GM19324 (cell line): ENCODE data around the gene NFATC4.
"Not testable (repeated sequence)": the region's sequence is repeated elsewhere in the genome, so short reads cannot be mapped to it uniquely, and the experiment has no call there.

Experiments used
- ATAC-seq: cut with Tn5 transposase; IDR thresholded peaks from one replicate; pipeline ENCODE4 v1.9.1; 2021; ENCODE audit warnings: mild to moderate bottlenecking, moderate library complexity; ENCODE audit not compliant: unreplicated experiment, low FRiP score

Gene NFATC4

GRCh38 chr14:24385524-24385923, 17.5 kb downstream of the NFATC4 start:
- ATAC-seq, result no peak

GRCh38 chr14:24387009-24387345, 19.0 kb downstream of the NFATC4 start:
- no peak for ATAC-seq

DNA sequence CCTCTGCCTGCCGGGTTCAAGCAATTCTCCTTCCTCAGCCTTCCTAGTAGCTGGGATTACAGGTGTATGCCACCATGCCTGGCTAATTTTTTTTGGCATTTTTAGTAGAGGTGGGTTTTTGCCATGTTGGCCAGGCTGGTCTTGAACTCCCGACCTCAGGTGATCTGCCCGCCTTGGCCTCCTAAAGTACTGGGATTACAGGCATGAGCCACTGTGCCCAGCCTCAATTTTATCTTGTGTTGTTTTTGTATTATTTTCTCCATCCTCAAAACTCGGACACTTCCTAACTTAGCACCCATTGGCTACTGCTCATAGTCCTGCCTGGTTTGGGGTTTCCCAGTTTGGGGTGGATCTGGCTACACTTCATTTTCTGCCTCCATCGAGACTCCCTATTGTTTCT, 19.6 kb downstream of the NFATC4 start:
- ATAC-seq, result not testable (repeated sequence)

GRCh38 chr14:24388474-24389179, 20.6 kb downstream of the NFATC4 start:
- no peak for ATAC-seq

GRCh38 chr14:24389226-24389848, 21.4 kb downstream of the NFATC4 start:
- ATAC-seq, result no peak

DNA sequence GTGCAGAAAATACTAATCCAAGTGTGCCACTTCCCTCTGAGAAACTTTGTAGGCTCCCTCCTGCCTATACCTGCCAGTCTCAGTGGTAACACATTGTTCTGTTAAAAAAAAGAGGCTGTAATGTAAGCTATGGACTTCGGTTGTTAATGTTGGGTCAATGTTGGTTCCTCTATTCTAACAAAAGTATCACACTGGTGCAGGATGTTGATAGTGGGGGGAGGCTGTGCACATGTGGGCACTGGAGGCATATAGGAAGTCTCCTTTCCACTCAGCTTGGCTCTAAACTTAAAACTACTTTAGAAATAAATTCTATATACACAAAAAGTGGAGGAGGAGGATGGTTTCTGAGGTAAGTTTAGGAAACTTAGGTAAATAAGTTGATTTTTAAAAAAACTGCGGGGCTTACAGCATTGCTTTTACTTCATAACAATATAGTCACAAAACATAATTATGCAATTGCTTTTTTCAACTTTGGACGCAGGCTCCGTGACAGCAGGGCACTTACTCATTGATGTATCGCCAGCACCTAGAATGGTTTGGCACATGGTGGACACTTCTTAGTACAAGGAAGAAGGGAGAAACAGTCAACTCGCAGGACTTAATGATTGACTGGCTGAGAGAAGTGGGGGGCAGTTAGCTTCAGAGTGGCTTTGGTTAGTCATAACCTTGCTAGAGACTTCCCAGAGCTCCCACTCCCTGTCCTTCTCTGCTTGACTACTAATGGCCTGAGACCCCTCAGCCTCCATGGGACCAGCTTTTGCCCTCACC, 22.9 kb downstream of the NFATC4 start:
- ATAC-seq, result no peak

- ATAC-seq, result no peak
Observed at GRCh38 chr14:24392325-24393091, 24.5 kb downstream of the NFATC4 start.

- no peak for ATAC-seq
Observed at GRCh38 chr14:24394275-24394674, 26.3 kb downstream of the NFATC4 start.

DNA sequence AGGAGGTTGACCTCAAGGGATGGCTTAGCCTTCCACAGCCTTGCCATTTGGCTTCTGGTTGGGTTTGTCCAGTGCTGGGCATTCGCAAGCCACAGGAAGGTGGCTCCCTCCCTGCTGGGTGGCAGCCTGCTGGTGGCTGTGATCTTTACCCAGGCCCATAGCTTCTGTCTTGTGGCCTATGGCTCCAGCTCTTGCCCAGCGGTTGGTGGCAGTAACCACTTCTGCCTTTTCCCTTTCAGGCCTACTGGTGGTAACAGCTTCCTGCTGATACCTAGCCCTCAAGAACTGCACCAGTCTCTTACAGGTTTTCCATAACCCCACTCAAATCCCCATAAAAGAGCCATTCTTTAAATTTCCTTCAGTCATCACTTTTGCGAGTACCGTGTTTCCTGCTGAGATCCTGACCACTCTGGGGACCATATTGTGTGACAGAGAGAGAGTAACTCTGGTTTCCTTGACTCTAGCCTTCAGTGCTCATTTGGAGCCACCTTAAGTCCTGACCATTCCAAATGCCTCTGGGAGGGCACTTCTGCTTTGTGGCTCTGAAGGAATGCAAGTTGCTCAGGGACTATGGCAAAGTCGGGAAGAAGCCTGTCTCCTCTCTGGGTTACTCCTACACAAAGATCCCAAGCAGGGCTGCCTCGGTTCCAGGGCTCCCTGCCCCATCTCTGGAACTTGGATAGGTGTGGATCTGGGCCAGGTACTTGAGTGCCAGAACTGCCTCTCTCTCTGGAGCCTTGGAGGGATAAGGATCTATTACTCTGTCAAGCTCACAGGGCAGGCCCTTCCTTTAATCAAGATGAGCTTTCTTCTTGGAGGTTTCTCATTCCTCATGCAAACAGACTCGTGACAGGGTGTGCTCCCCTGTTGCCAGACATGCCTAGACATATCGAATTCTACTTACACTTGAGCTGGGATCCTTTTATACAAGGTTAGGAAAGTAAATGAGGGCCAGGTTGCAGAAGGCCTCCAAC, 27.9 kb downstream of the NFATC4 start:
- ATAC-seq, result no peak

- ATAC-seq, result no peak
Observed at GRCh38 chr14:24397639-24398292, 29.8 kb downstream of the NFATC4 start.

GRCh38 chr14:24398293-24398652, 30.3 kb downstream of the NFATC4 start:
- no peak for ATAC-seq

GRCh38 chr14:24398653-24399446, 30.9 kb downstream of the NFATC4 start, which contains the start of gene NYNRIN:
Gene NYNRIN (plus strand): TSS chr14:24399003. CDS start chr14:24399247, 244 bp downstream.
- ATAC-seq, result no peak

- ATAC-seq, result no peak
Observed at GRCh38 chr14:24399447-24399822, 31.5 kb downstream of the NFATC4 start.

GRCh38 chr14:24399999-24400718, 32.2 kb downstream of the NFATC4 start:
- no peak for ATAC-seq

DNA sequence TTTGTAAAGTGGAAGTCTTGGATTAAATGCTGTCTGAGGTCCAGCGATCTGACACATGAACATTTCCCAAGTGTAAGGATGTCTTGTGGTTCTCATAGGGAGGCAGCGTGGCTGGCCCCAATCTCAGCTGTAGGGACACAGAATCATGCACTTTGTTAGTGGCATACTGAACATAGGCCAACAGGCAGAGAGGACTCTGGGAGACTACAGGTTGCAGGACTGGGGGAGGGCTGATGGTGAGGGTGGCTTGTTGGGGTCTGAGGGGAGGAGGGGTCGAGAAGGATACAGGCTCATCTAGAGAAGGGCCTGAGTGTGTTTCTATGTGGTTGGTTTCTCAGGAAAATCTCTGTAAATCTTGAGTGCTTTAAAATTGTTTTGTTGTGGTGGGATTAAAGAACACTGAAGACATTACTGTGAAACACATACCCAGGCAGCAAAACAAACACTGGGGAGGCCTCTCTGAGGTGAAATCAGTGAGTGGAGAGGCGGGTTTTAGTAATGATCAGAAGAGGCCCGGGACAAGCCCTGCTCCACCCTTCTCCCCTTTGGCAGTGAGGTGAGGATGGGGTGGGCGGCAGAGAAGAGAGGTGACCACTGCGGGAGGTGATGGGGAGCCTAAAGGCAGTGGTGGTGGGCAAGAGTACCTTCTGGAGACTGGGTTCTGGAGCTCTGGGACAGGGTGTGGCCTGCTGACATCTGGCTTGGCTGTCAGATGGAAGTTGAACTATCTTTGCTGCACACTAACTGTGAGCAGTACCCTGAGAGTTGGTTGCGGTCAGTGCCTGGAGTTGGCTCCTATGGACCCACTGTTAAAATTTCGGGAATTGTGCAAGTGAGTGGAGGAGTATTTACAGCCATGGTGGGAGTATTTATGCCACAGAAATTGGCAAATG, 34.1 kb downstream of the NFATC4 start:
- no peak for ATAC-seq

DNA sequence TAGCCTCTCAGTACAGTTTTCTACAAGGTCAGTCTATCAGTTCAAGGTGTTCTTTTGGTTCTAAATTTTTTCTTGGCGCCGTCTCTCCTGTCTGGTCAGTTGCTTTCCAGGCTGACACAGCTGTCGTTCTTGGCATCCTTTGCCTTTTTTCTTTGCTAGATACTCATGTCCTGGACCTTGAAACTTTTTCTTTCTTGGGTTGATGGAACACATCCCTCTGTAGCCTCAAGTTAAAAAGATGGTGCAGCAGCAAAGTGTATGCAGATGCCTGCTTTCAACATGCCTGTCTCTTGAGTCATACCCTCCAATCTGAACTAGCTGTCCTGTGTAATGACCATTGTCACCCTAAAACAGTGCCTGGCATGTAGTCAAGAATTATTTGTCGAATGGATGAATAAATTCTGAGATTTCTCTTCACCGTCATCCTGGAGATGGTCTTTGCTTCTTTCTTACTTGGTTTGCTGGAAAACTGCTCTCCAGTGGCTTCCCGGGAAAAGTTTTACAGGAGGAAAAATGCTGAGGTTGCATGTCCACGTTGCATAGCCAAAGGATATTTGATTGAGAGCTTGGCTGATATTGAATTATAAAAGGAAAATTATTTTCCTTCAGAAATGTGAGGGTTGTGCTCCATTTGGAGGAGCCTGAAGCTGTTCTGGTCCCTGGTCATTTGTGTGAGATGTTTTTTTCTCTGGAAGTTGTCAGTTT, 35.5 kb downstream of the NFATC4 start:
- no peak for ATAC-seq
